Adrenal gland (tissue), 12 donors: ENCODE data around the gene CRYBA4. TPM values are rescaled to one million over a fixed set of nuclear protein-coding genes. Genes with fewer than 3 reads are reported as not detected.

Experiments used
- DNase-seq, 7 donors: peaks; one replicate each; pipeline ENCODE4 v3.0.0-alpha.2; 2019 to 2020
- H3K27ac ChIP-seq, 5 donors: fragments of 200-600 bp; sonication (generic) in 4 of 5; 1 replicate in 3 of 5; 2 replicates in 2 of 5; pipeline versions ENCODE4 v1.5.1 to v1.8.0; 2016 to 2020; ENCODE audit warnings: mild to moderate bottlenecking in 1 of 5
- H3K27me3 ChIP-seq: fragments of 200-600 bp; 2 replicates; pipeline ENCODE4 v1.8.0; 2021
- H3K36me3 ChIP-seq, 2 donors: fragments of 200-600 bp; replicated peaks in 1 of 2; 1 replicate in 1 of 2; 2 replicates in 1 of 2; pipeline versions ENCODE4 v1.5.1 to v1.8.0; 2018 to 2022
- H3K4me1 ChIP-seq, 2 donors: fragments of 200-600 bp; replicated peaks in 1 of 2; 1 replicate in 1 of 2; 2 replicates in 1 of 2; pipeline versions ENCODE4 v1.5.1 to v1.8.0; 2018 to 2021
- H3K4me3 ChIP-seq, 4 donors: fragments of 200-600 bp; sonication (generic) in 3 of 4; one replicate each; pipeline ENCODE4 v1.5.1; 2016 to 2018
- H3K9me3 ChIP-seq, 3 donors: fragments of 200-600 bp; sonication (generic) in 1 of 3; replicated peaks in 1 of 3; 1 replicate in 2 of 3; 2 replicates in 1 of 3; pipeline versions ENCODE4 v1.5.1 to v1.8.0; 2016 to 2021
- POLR2A ChIP-seq, 2 donors: fragments of 450-650 bp; IDR thresholded peaks; one replicate each; pipeline ENCODE4 v1.6.1; 2017; ENCODE audit warnings: antibody characterized with exemption in 2 of 2, mild to moderate bottlenecking in 2 of 2, moderate library complexity in 1 of 2
- WGBS, 4 donors: extraction: QIAGEN DNeasy Blood & Tissue Kit in 2 of 4; methylation state at CpG; one replicate each; pipeline versions ENCODE4 v1.1.5 to v1.1.7; 2013 to 2017; 5-methylcytosine and 5-hydroxymethylcytosine counted together
- intact Hi-C, 2 donors: fragments of 100-400 bp; cut with DNase I; formaldehyde crosslinking; loops; one replicate each; pipeline versions ENCODE4 v1.14.1 to v1.15.0; 2022 to 2023
- polyA plus RNA-seq, 3 donors: library from polyadenylated mRNA; stranded (reverse); fragments of 200-250 nt in 2 of 3; fragments of 350-450 nt in 1 of 3; fragmentation: Illumina TruSeq in 1 of 3; extraction: RNeasy Lipid Tissue Mini Kit (QIAGEN cat#74804) in 1 of 3; gene quantifications; one replicate each; pipeline ENCODE4 v1.2.3, GENCODE V29; 2013 to 2014
- total RNA-seq, 9 donors: library from RNA; depleted of rRNA in 4 of 9; stranded (reverse); fragments of >200 nt in 4 of 9; fragments of 120-200 nt in 1 of 9; fragmentation: NEBNext Ultra II Directional in 1 of 9; extraction: Animal tissue kit (Norgen Biotek cat#: 25700) in 1 of 9; gene quantifications; one replicate each; pipeline versions ENCODE4 v1.1.0 to v1.2.4, GENCODE V29; 2013 to 2023
- TF ChIP-seq, protein P1 (sequence below), 6 experiments: fragments of 450-650 bp in 4 of 6; fragments of 200-600 bp in 2 of 6; sonication (generic) in 1 of 6; IDR thresholded peaks; 1 replicate in 5 of 6; 2 replicates in 1 of 6; pipeline versions ENCODE4 v1.5.1 to v1.8.0; 2016 to 2021; ENCODE audit warnings: antibody characterized with exemption in 6 of 6, mild to moderate bottlenecking in 2 of 6, moderate library complexity in 1 of 6
- donor health status: healthy with polysubstance abuse.
- donor health status: Bipolar disorder and iron deficiency.
- donor health status: DM: yes; HTN: yes; CAD: no.
- donor health status: DM: no; HTN: no; CAD: no.
- donor health status: DM: no; HTN: no; CAD: no.
- donor health status: DM: yes; HTN: yes; CAD: no.

The CRYBA4 gene
- total and polyA plus RNA-seq, 12 donors, result not detected

DNA sequence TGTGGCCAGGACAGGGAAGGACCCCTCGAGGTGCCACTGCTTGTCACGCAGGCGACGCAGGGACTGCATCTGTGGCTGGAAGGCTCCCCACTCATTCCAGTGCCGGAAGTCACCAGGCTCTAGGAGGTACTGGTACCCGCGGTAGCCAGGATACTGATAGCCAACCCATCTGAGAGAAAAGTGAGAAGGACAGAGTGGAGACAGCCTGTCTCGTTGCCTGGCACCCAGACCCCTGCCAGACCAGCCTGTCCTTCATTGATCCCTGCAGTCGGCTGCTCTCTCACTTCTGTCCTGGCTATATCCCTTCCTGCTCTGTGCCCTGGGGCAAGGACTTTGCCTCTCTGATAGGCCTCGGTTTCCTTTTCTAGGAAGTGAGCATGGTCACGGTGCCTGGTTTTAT, 22.3 kb upstream of the CRYBA4 start:
- no peak for TF ChIP-seq POLR2A (IDR thresholded peaks at IDR 0.05)
- no peaks in the 10 kb centered on the region for H3K4me1 ChIP-seq
- H3K27me3 ChIP-seq, result no peaks in the 10 kb centered on the region
- H3K27ac ChIP-seq, result no peak overlapping the region
- no peaks in the 10 kb centered on the region for H3K36me3 ChIP-seq
- H3K4me3 ChIP-seq, result no peak overlapping the region
- H3K9me3 ChIP-seq, result no peaks in the 10 kb centered on the region
- no peak for DNase-seq
- 70 to 85% (median 77%) methylated on average over 10 to 11 of the region's 11 CpGs for WGBS, 4 donors
- intact Hi-C loops, result no loop called here

DNA sequence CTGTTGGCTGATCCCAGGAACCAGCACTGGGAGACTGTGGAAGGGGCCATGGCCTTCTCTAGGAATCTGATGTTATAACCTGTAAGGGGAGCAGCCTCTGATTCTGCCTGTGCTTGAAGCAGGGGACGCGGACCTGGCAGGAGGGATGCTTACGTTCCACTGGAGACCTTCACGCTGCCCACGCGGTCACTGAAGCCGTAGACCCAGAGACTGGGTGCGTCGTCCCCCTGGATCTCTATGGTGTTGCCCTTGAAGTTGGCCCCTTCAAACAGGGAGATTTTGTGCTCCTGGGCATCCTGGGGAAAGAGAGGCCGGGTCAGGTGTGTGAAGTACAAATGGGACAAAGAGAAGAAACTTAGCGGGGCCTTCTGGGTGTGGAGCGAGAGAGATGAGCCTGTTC, 20.0 kb upstream of the CRYBA4 start:
- no peak for DNase-seq
- Histone ChIP-seq H3K27me3 (no peaks in the 10 kb centered on the region), H3K27ac (no peak overlapping the region), H3K36me3 (no peaks in the 10 kb centered on the region), H3K4me1 (no peaks in the 10 kb centered on the region), H3K9me3 (no peaks in the 10 kb centered on the region), H3K4me3 (no peak overlapping the region)
- intact Hi-C loops, result no loop called here
- TF ChIP-seq POLR2A (IDR thresholded peaks at IDR 0.05), result no peak
- TF ChIP-seq, protein P1, sequence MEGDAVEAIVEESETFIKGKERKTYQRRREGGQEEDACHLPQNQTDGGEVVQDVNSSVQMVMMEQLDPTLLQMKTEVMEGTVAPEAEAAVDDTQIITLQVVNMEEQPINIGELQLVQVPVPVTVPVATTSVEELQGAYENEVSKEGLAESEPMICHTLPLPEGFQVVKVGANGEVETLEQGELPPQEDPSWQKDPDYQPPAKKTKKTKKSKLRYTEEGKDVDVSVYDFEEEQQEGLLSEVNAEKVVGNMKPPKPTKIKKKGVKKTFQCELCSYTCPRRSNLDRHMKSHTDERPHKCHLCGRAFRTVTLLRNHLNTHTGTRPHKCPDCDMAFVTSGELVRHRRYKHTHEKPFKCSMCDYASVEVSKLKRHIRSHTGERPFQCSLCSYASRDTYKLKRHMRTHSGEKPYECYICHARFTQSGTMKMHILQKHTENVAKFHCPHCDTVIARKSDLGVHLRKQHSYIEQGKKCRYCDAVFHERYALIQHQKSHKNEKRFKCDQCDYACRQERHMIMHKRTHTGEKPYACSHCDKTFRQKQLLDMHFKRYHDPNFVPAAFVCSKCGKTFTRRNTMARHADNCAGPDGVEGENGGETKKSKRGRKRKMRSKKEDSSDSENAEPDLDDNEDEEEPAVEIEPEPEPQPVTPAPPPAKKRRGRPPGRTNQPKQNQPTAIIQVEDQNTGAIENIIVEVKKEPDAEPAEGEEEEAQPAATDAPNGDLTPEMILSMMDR (IDR thresholded peaks at IDR 0.05), result no peak
- WGBS, 4 donors, result 73 to 87% (median 84%) methylated on average over 7 to 12 of the region's 12 CpGs

DNA sequence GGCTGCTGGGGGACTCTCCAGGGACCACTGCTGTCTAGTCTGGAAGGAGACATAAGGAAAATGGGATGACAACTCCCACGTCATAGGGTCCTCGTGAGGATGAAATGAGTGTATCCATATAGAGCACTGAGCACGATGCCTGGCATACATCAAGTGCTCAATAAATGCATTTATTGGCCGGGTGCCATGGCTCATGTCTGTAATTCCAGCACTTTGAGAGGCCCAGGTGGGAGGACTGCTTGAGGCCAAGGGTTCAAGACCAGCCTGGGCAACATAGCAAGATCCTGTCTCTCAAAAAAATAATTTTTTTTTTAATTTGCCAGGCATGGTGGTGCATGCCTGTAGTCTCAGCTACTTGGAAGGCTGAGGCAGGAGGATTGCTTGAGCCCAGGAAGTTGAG, 19.6 kb upstream of the CRYBA4 start:
- no peak for DNase-seq
- no peak overlapping the region for H3K27ac ChIP-seq
- no peaks in the 10 kb centered on the region for H3K36me3 ChIP-seq
- H3K27me3 ChIP-seq, result no peaks in the 10 kb centered on the region
- 73 to 87% (median 81%) methylated on average over 4 of the region's 4 CpGs for WGBS, 4 donors
- H3K4me1 ChIP-seq, result no peaks in the 10 kb centered on the region
- intact Hi-C loops, result no loop called here
- no peak overlapping the region for H3K4me3 ChIP-seq
- no peak for TF ChIP-seq POLR2A (IDR thresholded peaks at IDR 0.05)
- TF ChIP-seq, protein P1 (IDR thresholded peaks at IDR 0.05), result no peak
- H3K9me3 ChIP-seq, result no peaks in the 10 kb centered on the region

DNA sequence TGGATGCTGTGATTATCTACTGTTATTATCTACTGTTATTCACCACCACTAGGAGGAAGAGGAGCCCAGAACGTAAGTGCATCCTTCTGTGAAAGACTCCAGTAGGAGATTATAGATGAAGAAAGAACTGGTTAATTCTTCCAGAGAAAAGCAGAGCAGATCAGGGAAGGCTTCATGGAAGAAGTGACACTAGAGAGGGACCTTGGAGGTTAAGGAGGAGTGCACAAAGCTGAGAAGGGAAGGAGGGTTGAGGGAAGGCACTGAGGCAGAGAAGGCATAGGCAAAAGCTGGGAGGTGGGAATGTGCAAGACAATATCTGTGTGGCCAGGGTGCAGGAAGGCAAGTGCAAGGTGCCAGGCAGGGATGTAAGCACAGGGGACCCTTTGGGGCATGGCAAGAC, 17.4 kb upstream of the CRYBA4 start:
- no peak for DNase-seq
- no peaks in the 10 kb centered on the region for H3K9me3 ChIP-seq
- no peak overlapping the region for H3K27ac ChIP-seq
- H3K27me3 ChIP-seq, result no peaks in the 10 kb centered on the region
- TF ChIP-seq POLR2A (IDR thresholded peaks at IDR 0.05), result no peak
- TF ChIP-seq, protein P1 (IDR thresholded peaks at IDR 0.05), result no peak
- no peaks in the 10 kb centered on the region for H3K36me3 ChIP-seq
- WGBS, 4 donors, result 79 to 84% (median 81%) methylated on average over 1 of the region's 1 CpG
- intact Hi-C loops, result no loop called here
- no peak overlapping the region for H3K4me3 ChIP-seq
- H3K4me1 ChIP-seq, result no peaks in the 10 kb centered on the region

DNA sequence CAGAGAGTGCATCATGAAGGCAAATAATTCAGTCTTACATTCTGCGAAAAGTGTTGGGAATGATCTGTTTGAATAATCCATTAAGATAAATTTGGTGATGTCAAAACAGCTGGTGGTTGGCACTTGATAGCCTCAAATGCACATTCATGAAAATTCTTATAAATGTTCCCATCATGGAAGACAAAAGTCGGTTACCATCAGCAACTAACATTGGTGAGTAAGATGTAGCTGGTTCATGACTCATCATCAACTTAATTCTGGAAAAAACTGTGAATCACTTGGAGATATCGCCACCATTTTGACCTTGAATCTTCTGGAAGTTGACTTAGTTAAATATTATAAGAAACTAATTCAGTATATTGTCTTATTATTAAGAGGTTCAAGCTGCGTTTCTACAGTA, 15.2 kb upstream of the CRYBA4 start:
- Histone ChIP-seq H3K4me1 (no peaks in the 10 kb centered on the region), H3K36me3 (no peaks in the 10 kb centered on the region), H3K9me3 (no peaks in the 10 kb centered on the region), H3K27me3 (no peaks in the 10 kb centered on the region), H3K27ac (no peak overlapping the region), H3K4me3 (no peak overlapping the region)
- intact Hi-C loops, result no loop called here
- WGBS, 4 donors, result 68 to 75% (median 71%) methylated on average over 4 of the region's 4 CpGs
- TF ChIP-seq, protein P1 (IDR thresholded peaks at IDR 0.05), result no peak
- no peak for TF ChIP-seq POLR2A (IDR thresholded peaks at IDR 0.05)
- DNase-seq, result no peak
